GM12872 (cell line): ENCODE data around the gene CYP2J2.

Experiments used
- TF ChIP-seq, protein P1 (sequence below): IDR thresholded peaks from 3 replicates; pipeline ENCODE4 v1.5.1; 2011; ENCODE audit warnings: low read depth, mild to moderate bottlenecking, low read length, moderate library complexity; ENCODE audit not compliant: insufficient read depth

Gene CYP2J2

DNA sequence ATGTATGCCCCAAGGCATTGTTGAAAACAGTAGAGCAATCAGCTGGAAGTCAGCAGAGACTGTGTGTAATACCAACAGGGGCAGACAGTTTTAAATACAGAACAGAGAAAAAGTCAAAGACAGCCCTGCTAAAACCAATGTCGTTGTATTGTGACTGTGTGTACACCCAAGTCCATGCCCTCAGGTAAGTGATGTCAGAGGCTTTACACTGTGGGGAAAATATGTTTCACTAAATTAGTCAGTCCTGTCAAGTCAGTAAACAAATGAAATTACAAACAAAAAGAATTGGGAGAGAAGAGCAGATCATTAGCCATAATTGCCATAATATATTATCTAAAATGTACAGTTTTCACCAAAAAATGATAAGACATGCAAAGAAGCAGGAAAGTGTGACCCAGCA, 2.4 kb upstream of the CYP2J2 start:
- TF ChIP-seq, protein P1, sequence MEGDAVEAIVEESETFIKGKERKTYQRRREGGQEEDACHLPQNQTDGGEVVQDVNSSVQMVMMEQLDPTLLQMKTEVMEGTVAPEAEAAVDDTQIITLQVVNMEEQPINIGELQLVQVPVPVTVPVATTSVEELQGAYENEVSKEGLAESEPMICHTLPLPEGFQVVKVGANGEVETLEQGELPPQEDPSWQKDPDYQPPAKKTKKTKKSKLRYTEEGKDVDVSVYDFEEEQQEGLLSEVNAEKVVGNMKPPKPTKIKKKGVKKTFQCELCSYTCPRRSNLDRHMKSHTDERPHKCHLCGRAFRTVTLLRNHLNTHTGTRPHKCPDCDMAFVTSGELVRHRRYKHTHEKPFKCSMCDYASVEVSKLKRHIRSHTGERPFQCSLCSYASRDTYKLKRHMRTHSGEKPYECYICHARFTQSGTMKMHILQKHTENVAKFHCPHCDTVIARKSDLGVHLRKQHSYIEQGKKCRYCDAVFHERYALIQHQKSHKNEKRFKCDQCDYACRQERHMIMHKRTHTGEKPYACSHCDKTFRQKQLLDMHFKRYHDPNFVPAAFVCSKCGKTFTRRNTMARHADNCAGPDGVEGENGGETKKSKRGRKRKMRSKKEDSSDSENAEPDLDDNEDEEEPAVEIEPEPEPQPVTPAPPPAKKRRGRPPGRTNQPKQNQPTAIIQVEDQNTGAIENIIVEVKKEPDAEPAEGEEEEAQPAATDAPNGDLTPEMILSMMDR = no peak

DNA sequence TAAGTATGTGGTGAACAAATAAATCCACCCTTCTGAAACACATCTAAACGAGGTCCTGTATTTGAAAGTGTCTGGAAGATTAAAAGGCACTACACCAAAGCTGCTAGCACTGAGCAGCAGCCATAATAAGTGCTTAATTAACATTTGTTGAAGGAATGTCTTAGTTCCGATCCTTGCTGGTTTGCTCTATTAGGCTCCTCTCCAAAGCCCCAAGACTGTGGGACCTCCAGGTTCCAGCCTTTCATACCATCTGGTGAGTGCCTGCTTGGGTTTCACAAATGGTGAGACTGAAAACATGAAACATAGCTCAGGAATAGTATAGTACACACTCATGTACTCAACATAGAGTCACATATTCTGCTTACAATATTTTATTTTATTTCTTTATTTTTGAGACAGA, 640 bp upstream of the CYP2J2 start:
- TF ChIP-seq, protein P1 = no peak

DNA sequence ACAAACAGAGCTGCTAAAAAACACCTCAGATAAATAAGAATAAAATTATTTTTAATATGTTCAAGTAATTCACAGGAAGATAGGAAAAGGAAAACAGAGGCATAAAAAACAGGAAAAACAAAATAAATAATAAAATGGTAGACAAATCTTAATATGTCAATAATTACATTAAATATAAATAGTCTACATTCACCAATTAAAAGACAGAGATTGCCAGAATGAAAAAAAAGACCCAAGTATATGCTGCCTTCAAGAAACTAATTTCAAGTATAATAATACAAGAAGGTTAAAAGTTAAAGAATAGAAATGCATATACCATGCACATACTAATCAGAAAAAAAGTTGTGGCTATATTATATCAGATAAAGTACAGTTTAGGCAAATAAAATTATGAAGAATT, 1.9 kb downstream of the CYP2J2 start:
- TF ChIP-seq, protein P1 = no peak

DNA sequence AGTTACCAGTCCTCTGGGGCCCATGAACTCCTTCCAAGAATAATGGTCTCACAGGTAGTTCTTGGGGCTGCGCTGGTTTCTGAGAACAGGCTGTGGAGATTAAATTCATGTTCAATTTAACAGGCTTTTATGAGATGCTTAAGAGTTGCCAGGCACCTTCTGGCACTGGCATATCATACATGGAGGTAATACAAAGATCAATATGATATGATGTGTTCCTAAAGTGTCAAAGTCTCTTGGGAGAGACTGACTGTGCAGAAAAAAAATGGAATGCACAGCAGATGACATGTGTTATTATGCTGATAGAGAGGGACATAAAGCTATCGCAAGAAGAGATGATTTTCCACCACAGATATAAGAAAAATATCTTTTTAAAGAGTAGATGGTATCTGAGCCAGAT, 6.8 kb downstream of the CYP2J2 start:
- TF ChIP-seq, protein P1 = no peak

DNA sequence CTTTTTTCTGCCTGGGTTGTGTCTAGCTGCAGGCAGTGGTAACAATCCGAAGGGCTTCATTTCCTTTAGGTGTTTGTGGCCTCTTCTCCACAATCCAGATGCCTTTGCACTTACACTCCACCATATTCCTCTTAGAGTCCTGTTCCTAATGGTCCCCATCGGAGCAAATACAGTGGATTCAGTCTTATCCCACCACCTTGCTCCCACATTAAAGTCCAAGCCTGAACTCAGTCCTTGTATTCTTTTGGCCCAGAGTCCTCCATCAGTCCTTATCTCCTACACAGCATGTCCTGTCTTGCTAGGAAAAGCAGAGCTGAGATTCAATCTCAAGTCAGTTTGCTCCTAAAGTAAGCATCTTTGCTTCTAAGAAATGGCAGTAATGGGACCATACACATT, 8.8 kb downstream of the CYP2J2 start:
- TF ChIP-seq, protein P1 = no peak

DNA sequence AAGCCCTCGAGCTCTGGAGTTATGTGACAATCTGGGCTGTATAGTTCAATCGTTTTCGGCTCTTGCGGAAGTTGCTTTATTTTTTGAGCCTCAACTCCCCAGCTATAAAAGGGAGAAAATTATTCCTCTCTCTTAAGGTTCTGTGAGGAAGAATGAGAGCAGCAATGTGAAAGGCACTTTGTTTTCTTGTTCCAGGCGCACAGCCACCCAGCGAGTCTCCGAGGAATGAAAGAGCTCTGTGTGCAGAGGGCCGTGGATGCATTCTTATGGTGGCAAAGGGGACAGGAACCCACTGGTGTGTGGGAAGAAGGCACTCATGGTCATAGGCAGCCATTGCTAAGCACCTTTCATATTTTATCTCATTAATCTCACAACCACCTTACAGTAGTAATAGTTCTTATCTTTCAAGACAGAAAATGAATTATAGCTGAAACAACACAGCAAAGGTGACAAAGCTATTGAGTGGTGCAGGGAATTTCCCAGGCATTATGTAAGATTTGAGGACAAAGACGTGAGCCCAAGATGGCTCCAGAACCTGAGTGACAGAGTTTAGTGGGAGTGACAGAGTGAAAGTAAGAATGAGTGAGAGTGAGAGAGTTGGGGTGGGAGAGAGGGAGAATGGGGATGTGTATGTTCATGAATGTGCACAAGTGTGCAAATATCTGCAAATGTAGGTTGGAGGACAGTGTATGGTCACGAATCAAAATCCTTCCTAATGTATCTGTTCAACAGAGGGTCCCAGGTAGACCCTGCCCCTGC, 9.4 kb downstream of the CYP2J2 start:
- TF ChIP-seq, protein P1 = no peak

DNA sequence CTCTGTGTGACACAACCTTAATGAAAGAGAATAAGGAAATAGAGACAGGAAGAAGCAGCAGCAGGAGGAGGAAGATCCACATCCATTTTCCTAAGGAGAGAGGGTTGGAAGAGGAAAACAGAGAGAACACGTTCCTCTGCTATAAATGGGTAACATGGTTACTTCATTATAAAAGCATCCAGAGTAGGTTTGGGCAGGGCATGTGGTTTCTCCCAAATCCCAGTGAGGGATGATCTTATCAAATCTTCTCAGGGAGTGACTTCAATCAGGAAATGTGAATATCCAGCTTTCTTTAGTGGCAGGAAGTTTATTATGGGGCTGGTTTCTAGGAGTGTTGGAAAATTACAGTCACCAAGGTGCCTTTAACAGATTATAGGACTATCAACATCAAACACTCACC, 11.1 kb downstream of the CYP2J2 start:
- TF ChIP-seq, protein P1 = no peak
